HL-60 (cell line): Measurements from ENCODE around the gene AP1B1.

Experiments used
- CTCF ChIP-seq: IDR thresholded peaks from one replicate; pipeline ENCODE4 v1.5.1; 2011; ENCODE audit warnings: low read length, control low read depth, inconsistent platforms; ENCODE audit not compliant: insufficient read depth
- POLR2AphosphoS5 ChIP-seq: IDR thresholded peaks from 2 replicates; pipeline ENCODE4 v1.6.1; 2012; ENCODE audit warnings: low read depth
- REST ChIP-seq: IDR thresholded peaks from 2 replicates; pipeline ENCODE4 v1.6.1; 2012; ENCODE audit warnings: low read depth; ENCODE audit not compliant: insufficient replicate concordance
- SPI1 ChIP-seq: IDR thresholded peaks from 2 replicates; pipeline ENCODE4 v1.6.1; 2012; ENCODE audit warnings: low read depth, mild to moderate bottlenecking, borderline replicate concordance

- no peak for TF ChIP-seq REST
- TF ChIP-seq CTCF: no peak
- TF ChIP-seq POLR2AphosphoS5: no peak
- no peak for TF ChIP-seq SPI1
Observed at GRCh38 chr22:29348041-29348440, 40.3 kb downstream of the AP1B1 start.
